GM19395 (cell line): ENCODE results near the gene AKAP1.

ENCODE experiments used
- ATAC-seq: cut with Tn5 transposase; IDR thresholded peaks from one replicate; pipeline ENCODE4 v1.9.1; 2021; ENCODE audit warnings: mild to moderate bottlenecking, moderate library complexity; ENCODE audit not compliant: unreplicated experiment

AKAP1 gene

GRCh38 chr17:57125406-57125805 lies 40.4 kb downstream of the AKAP1 start:
- no peak for ATAC-seq

GRCh38 chr17:57125866-57126265 lies 40.8 kb downstream of the AKAP1 start:
- no peak for ATAC-seq

DNA sequence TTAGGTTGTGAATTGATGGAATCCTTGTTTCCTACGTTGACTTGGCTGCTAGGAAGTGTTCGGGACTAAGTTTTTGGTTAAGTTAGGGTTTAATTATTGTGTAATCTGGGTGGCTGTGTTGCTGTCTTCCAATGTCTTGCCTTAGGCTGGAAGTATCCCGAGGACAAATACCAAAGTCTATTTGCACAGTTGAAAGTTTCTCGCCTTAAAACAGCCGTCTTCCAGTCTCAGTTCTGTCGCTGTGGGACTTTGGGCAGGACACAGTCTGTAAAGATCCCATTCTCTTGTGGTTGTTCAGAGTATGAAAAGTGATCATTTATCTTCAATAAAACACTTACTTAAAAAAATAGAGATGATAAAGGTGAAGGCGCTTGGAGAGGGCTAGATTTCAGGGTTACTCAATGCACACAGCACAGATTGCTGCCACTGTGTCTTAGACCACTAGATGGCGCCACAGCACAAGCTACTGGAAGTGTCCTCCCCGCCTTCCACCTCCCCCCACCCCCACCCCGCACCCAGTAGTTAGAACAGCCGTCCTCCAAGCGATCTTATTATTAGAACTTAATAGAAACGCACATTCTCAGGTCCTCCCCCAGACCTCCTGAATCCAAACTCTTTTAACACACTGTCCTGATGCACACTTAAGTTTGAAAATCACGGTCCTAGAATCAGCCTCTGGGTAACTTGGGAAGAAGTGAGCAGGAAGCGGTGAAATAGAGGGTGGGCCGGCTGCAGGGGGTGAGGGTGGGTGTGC lies 45.8 kb downstream of the AKAP1 start:
- no peak for ATAC-seq

- no peak for ATAC-seq
Measured at GRCh38 chr17:57132663-57133062, 47.6 kb downstream of the AKAP1 start.

GRCh38 chr17:57133486-57133885 lies 48.4 kb downstream of the AKAP1 start:
- ATAC-seq, result no peak

DNA sequence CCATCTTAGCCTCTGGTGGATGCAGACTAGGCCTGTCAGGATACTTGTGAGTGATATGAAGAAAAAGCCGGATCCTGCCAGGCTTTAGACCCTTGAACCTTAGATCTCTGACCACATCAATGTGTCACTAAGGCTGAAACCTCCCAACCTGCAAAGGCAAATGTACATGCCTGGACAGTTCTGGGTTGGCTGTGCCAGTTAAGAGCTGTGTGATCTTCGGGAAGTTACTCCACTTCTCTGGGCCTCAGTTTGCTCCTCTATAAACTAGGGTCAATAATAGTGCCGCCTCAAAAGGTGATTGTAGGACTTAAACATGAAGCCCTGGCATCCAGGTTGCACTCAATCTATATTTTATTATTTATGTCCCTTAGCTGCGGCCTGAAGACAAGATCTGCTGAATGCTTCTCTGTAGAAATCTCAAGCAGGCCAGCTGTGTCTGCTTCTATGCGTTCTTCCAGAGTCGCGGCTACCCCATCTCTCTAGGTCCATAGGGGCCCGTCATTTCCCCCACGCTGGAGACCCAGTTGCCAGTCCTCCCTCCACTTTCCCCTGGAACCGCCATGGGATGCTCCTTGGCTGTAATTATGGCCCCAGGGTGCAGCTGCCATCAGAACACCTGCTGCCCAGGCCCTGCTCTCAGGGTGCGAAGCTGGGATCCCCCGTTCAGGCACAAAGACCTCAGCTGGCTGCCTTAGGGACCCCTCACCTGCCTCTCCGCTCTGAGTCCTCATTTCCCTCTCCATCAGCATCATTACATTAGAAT lies 50.2 kb downstream of the AKAP1 start:
- no peak for ATAC-seq

- no peak for ATAC-seq
Measured at GRCh38 chr17:57135789-57136291, 50.8 kb downstream of the AKAP1 start.

- ATAC-seq, result no peak
Measured at GRCh38 chr17:57136355-57136754, 51.3 kb downstream of the AKAP1 start.

- no peak for ATAC-seq
Measured at GRCh38 chr17:57138030-57138911, 53.2 kb downstream of the AKAP1 start.

DNA sequence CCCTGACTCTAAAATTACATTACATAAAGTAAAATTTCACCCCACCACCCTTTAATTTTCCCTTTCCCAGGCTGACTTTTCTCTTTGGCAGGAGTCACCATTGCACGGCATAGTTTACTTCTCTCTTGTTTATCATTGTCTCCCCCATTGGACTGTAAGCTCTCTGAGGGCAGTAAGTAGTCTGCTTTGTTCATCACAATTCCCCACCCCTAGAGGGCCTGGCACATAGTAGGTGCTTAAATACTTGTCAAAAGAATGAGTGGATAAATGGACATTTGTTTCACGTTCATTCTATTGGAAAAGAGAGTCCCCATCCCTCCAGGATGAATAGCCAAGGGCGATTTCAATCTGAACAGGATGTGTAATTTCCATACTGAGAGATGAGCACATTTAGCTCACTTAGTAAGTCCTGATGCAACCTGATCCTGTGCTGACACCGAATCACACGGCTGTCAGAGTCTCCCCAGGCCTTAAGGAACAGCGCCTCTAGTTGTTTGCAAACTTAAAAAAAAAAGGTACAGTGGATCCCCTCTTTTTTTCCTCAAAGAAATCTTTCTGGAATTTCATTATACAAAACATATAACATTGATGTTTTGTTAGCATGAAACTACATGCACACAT lies 54.0 kb downstream of the AKAP1 start:
- no peak for ATAC-seq

DNA sequence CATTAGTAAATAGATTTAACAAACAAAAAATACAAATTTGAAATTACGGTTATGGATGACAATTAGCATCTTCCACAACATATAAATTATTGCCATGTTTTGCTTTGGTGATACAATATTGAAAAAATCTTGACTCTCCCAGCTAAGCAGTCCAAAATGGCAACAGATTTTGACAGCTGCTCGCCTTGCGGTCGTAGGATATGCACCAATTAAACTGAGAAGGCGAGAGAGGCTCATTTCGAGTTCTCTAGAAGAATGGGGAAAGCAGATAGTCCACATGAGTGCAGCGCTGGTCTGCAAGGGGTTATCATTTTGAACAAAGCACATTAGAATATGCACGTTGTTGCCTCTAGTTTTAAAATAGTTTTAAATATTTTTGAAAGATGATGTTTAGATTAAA lies 55.3 kb downstream of the AKAP1 start:
- ATAC-seq, result no peak

- no peak for ATAC-seq
Measured at GRCh38 chr17:57142925-57143324, 57.9 kb downstream of the AKAP1 start.

GRCh38 chr17:57143361-57143760 lies 58.3 kb downstream of the AKAP1 start:
- ATAC-seq, result no peak

- no peak for ATAC-seq
Measured at GRCh38 chr17:57143919-57144318, 58.9 kb downstream of the AKAP1 start.

GRCh38 chr17:57144567-57144966 lies 59.5 kb downstream of the AKAP1 start:
- ATAC-seq, result no peak

DNA sequence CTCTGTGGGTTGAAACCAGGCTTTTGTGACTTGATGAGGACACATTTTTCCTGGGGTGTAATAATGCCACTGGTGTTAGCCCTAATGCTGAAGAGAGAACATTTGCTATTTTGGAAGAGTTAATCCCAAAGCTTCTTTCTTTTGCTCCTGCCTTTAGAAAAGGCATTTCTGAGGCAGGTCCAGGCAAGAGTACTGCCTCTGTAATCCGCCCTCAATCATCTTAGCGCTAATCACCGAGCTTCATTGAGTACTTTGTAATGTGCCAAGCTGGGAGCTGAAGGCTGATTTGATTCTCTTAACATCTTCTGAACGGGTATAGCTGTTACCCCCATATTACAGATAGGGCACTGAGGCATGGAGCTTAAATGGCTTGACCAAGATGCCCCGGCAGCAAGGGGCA lies 60.3 kb downstream of the AKAP1 start:
- no peak for ATAC-seq

- no peak for ATAC-seq
Measured at GRCh38 chr17:57146273-57146672, 61.2 kb downstream of the AKAP1 start.

- no peak for ATAC-seq
Measured at GRCh38 chr17:57151798-57152197, 66.8 kb downstream of the AKAP1 start.

- ATAC-seq, result no peak
Measured at GRCh38 chr17:57152967-57153528, 68.0 kb downstream of the AKAP1 start.

DNA sequence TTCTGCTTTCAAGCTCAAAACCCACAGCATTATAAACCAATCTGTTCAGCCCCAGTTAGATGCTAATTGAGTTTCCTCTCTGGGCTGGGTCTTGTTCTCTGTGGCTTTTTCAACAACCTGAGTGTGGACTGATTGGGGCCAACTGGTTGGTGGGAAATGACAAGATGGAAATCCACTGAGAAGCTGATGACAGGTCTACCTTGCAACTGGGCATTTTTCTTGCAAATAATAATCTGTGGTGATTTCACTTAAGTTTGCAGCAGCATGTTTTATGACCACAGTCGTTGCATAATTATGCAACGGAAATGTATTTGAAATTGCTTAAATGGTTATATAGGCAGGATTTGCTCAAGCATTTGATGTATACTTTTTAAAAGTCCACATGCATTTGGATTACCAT lies 69.9 kb downstream of the AKAP1 start:
- no peak for ATAC-seq
